Stimulated activated CD8-positive, alpha-beta memory T cell treated with anti-CD3 and anti-CD28 coated beads, Interleukin-7, amount 100 ng/mL, for 24 hours (primary cell): Measurements from ENCODE around the gene SYCN.
"Not testable (repeated sequence)": the region's sequence is repeated elsewhere in the genome, so short reads cannot be mapped to it uniquely, and the experiment has no call there.

ENCODE experiments used
- DNase-seq: peaks from one replicate; pipeline ENCODE4 v3.0.0-alpha.2; 2020; ENCODE audit warnings: low read depth

The SYCN gene, protein sequence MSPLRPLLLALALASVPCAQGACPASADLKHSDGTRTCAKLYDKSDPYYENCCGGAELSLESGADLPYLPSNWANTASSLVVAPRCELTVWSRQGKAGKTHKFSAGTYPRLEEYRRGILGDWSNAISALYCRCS

GRCh38 chr19:39203372-39204341 lies at the start of gene SYCN:
SYCN (minus strand) TSS chr19:39204263; CDS start chr19:39204254, 9 bp downstream.
- DNase-seq: no peak

DNA sequence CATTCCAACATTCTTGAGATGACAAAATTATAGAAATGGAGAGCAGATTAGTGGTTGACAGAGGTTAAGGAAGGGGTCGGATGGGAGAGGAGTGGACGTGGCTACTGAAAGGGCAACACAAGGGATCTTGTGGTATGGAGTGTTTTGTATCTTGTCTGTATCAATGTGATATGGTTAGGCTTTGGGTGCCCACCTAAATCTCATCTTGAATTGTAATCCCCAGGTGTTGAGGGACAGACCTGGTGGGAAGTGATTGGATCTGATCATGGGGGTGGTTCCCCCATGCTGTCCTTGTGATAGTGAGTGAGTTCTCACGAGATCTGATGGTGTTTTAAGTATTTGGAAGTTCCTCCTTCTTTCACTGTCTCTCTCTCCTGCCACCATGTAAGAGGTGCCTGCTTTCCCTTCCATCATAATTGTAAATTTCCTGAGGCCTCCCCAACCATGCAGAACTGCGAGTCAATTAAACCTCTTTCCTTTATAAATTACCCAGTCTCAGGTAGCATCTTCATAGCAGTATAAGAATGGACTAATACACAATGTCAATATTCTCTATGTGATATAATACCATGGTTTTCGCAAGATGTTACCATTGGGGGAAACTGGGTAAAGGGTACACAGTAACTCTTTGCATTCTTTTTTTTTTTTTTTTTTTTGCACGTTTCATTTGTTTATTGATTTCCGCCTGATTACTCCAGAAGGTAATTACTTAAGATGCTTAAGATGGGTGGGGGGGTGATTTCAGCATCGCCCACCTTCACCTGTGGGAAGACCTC lies 49.5 kb upstream of the SYCN start:
- DNase-seq: no peak

GRCh38 chr19:39252458-39252857 lies 48.4 kb upstream of the SYCN start:
- no peak for DNase-seq

DNA sequence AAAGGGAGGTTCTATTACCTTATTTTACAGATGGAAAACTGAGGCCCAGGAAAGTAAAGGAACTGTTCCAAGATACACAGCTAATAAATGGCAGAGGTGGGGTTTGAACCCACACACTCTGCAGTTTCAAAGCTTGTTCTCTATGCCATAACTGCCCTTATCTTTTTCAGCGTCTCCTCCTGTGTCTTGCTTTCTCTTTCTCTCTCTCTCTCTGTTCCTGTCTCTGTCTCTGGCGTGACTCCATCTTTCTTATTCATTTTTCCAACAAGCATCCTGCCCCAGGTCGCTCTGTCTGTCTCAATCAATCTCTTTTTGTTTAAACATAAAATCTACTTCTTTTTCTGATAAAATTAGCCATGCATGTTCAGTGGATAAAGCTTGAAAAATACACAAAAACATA lies 47.8 kb upstream of the SYCN start:
- no peak for DNase-seq

DNA sequence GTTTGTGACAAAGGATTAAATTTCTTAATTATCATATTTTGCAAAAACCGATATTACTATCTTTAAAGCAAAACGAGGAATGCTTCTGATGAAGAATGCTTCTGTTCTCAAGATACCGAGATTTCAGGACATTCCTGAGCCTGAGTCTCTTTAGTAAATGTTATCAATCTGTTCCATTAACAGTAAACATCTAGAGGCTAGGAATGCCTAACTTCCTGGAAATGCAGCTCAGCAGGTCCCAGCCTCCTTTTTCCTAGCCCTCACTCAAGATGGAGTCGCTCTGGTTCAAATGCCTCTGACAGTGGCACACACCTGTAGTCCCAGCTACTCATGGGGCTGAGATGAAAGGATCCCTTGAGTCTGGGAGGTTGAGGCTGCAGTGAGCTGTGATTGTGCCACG lies 47.0 kb upstream of the SYCN start:
- no peak for DNase-seq

DNA sequence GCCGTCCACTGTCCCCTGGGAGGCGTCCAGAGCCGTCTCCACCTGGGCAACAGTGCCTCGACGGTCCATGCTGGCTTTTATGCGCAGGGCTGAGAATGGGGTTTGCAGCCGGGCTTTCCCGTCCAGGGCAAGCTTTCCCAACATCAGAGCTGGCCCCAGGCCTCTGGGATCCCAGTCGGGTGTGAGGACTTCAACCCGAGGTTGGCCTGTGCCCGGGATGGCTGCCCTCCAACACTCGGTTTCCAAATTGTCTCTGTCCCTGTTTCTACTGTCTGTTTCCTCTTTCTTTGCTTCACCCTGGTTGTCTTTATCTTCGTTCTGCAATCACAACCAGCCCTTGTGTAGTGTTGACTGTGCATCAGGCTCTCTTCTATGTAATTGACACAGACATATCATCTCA lies 44.7 kb upstream of the SYCN start, which contains the start of gene IFNL4:
IFNL4 (minus strand) TSS at position 51 of the 400 bp plus-strand sequence.
- no peak for DNase-seq

DNA sequence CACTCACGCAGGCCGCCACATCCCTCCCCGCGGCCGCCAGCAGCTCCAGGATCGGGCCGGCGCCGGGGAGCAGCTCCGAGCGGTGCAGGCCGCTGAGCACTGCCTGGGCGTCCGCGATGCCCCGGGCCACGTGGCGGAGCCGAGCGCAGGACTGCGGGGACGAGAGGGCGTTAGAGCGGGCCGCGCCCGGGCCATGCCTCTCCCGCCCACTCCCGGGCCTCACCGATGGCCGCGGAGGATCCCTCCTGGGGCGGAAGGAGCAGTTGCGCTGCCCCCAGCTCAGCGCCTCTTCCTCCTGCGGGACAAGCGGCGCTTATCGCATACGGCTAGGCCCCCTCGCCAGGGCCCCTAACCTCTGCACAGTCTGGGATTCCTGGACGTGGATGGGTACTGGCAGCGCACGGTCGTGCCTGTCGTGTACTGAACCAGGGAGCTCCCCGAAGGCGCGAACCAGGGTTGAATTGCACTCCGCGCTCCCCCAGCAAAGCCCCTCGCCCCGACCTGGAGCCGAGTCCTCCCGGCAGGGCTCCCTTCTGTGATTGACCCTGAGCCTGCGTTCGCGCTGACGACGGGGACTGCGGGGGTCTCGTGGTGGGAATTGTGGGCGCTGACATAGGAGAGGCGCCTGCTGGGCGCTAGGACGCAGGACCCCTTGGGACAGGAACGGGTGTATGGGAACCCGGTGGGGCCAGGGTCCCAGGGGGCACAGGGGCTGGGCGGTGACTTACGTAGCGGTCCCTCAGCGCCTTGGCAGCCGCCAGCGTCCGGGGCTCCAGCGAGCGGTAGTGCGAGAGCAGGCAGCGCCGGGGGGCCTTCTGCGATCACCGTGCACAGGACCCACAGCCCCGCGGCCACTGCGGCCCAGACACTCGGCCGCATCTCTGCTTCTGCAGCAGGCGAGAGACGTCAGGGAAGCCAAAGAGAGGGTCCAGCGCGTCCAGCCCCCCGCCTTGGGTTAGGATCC lies 43.9 kb upstream of the SYCN start:
- DNase-seq: no peak

DNA sequence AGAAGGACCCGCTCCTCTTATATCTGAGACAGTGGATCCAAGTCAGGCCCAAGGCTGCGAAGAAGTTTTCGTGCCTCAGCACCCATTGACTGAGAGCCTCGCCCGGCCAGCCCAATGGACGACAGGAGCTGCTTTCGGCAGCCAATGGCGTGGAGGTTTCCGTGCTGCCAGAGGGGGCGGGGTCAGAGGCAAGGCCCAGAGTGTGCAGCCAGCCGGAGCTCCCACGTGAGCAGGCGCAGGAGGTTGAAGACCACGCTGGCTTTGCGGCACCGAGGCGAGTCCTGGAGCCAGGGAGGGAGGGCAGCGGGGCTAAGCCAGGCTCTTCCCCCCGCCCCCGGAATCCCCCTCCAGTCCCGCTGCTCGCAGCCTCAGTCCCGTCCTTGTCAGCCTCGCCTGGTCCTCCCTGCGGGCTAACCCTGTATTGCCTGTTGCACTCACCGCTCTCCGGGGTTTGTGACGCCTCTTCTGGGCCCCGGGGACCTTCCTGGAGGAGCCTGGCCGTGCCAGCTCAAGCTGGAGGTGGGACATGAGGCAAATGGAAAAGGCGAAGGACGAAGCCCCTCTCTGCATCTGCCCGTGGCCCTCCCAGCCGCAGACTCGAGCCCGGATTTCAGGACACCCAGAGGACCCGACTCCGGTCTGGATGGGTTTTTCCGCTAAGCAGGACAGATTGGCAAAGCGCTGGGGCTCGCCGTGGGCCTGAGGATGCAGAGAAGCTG lies 43.0 kb upstream of the SYCN start:
- DNase-seq: no peak

- not testable (repeated sequence) for DNase-seq
Measured at GRCh38 chr19:39245166-39245565, 41.1 kb upstream of the SYCN start.

DNA sequence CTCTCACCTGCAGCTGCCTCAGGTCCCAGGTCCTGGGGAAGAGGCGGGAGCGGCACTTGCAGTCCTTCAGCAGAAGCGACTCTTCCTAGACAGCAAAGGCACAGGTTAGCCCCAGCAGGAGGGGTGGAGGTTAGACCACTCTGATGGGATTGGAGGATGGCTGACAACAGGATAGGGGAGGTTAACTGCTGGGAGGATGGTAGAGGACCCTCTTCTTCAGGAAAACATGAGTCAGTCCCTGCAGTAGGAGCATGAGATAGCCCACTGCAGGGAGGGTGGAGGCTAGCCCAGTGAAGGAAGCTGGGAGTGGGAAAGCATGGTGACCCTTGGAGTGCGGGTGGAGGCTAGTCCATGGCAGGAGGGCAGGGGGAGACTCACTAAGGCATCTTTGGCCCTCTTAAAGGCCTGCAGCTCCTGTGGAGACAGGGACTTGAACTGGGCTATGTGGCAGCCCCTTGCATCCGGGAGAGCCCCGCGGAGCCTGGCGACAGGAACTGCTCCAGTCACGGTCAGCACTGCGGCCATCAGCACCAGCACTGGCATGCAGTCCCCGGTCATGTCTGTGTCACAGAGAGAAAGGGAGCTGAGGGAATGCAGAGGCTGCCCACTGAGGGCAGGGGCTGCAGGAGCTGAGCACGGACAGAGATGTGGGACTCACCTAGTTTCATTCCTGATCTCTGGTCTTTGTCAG lies 40.5 kb upstream of the SYCN start, which contains the start of gene IFNL3:
IFNL3 (minus strand) TSS at position 597 of the 691 bp plus-strand sequence; CDS start at position 558, 39 bp downstream.
- DNase-seq: not testable (repeated sequence)

DNA sequence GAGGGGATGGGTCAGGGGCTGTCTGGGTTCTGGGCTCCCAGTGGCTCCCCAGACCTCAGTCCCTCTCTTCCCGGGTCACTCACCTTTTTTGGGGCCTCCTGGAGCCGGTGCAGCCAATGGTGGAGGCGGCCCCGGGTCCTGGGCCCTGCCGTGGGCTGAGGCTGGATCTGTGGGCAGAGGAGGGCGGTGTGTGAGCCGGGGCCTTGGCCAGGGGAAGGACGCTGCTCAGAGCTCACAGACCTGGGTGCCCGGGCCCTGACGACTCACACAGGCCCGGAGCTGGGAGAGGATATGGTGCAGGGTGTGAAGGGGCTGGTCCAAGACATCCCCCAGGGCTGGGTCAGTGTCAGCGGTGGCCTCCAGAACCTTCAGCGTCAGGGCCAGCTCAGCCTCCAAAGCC lies 39.7 kb upstream of the SYCN start:
- DNase-seq: not testable (repeated sequence)

DNA sequence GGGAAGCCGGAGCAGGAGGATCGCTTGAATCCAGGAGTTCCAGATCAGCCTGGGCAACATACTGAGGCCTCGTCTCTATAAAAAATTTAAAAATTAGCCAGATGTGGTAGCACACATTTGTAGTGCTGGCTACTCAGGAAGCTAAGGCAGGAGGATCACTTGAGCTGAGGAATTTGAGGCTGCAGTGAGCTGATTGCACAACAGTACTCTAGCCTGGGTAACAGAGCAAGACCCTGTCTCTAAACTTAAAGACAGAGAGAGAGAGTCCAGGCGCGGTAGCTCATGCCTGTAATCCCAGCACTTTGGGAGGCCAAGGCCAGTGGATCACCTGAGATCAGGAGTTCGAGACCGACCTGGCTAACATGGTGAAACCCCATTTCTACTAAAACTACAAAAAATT lies 36.4 kb upstream of the SYCN start:
- no peak for DNase-seq

GRCh38 chr19:39238944-39239343 lies 34.9 kb upstream of the SYCN start:
- no peak for DNase-seq

DNA sequence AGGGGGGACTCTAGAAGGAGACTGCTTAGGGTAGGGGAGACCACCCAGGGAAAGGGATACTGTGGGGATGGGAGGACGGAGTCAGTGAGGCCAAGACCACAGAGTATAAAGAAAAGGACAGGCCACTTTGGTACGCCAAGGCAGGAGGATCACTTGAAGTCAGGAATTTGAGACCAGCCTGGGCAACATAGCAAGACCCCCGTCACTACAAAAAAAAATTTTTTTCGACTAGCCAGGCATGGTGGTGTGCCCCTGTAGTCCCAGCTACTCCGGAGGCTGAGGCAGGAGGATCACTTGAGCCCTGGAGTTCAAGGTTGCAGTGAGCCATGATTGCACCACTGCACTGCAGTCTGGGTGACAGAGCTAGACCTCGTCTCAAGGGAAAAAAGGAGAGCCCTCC lies 34.1 kb upstream of the SYCN start:
- DNase-seq: no peak

DNA sequence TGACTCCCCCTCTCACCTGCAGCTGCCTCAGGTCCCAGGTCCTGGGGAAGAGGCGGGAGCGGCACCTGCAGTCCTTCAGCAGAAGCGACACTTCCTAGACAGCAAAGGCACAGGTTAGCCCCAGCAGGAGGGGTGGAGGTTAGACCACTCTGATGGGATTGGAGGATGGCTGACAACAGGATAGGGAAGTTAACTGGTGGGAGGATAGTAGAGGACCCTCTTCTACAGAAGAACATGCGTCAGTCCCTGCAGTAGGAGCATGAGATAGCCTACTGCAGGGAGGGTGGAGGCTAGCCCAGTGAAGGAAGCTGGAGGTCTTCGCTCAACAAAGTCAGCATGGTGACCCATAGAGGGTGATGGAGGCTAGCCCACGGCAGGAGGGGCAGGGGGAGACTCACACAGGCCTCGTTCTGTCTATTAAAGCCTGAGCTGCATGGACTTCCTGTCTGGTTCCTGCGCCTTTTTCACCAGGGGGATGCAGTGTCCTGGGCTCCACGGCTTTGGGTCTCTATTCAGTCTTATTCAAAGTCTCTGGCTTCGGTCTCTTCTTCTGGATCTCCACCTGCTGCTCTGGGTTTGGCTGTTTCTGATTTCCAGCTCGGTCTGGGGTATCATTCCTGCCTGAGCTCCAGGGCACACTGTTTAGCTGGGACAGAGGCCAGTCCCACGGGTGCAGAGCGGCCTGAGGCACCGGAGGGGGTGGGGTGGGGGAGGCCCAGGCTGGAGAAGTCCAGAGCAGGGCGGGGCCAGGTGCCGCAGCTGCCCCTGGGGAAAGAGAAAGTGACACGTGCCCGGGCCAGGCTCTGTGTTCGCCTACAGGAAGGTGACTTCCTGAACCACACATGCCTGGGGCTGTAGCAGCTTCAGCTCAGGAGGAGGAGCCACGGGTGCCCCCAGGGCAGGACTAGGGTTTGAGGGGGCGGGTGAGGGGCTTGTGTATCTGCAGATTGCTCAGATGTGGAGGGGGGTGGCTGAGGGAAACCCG lies 33.4 kb upstream of the SYCN start:
- DNase-seq: no peak

GRCh38 chr19:39236527-39236926 lies 32.5 kb upstream of the SYCN start:
- DNase-seq: no peak

- no peak for DNase-seq
Measured at GRCh38 chr19:39232708-39233107, 28.6 kb upstream of the SYCN start.

GRCh38 chr19:39230096-39230764 lies 26.2 kb upstream of the SYCN start:
- no peak for DNase-seq
